ENCODE measurements around the gene CTRB2.

CTRB2 gene

DNA sequence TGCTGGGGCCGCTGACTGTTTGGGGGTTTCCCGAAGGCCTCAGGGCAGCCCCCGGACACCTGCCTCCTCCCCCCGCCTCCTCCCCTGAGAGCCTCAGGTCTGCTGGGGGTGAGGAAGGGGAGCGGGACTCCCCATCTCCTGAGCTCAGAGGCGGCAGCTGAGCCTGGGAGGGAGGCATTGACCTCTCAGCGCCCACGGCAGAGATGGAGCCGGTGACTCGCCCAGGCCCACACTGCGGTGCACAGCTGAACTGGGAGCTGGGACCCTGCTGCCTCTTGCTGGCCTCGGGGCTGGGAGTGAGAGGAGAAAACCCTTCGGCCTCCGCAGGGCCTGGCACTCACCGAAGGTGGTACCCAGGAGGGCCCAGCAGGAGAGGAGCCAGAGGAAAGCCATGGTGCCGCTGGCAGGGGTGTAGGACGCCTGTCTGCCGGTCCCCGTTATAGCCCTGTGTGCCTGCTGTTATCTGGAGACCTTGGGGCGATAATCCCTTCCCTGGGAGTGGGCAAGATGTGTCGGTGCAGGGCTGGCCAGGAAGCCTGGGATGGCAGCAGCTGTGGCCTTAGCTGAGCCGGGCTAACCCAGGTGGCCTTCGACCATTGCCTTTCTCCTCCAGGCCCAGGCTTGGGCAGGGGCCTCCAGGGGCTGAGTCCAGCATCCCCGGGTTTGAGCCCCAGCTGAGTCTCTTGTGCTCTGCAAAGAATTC is at the start of gene CTRB2:
TSS of gene CTRB2 (minus strand) at position 413 of the 703 bp plus-strand sequence. CDS start at position 393, 20 bp downstream.
- TF ChIP-seq, protein P1, sequence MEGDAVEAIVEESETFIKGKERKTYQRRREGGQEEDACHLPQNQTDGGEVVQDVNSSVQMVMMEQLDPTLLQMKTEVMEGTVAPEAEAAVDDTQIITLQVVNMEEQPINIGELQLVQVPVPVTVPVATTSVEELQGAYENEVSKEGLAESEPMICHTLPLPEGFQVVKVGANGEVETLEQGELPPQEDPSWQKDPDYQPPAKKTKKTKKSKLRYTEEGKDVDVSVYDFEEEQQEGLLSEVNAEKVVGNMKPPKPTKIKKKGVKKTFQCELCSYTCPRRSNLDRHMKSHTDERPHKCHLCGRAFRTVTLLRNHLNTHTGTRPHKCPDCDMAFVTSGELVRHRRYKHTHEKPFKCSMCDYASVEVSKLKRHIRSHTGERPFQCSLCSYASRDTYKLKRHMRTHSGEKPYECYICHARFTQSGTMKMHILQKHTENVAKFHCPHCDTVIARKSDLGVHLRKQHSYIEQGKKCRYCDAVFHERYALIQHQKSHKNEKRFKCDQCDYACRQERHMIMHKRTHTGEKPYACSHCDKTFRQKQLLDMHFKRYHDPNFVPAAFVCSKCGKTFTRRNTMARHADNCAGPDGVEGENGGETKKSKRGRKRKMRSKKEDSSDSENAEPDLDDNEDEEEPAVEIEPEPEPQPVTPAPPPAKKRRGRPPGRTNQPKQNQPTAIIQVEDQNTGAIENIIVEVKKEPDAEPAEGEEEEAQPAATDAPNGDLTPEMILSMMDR (IDR thresholded peaks at IDR 0.05) = no peak
- TF ChIP-seq ZFX (IDR thresholded peaks at IDR 0.05; ENCODE audit: borderline replicate concordance) = no peak

DNA sequence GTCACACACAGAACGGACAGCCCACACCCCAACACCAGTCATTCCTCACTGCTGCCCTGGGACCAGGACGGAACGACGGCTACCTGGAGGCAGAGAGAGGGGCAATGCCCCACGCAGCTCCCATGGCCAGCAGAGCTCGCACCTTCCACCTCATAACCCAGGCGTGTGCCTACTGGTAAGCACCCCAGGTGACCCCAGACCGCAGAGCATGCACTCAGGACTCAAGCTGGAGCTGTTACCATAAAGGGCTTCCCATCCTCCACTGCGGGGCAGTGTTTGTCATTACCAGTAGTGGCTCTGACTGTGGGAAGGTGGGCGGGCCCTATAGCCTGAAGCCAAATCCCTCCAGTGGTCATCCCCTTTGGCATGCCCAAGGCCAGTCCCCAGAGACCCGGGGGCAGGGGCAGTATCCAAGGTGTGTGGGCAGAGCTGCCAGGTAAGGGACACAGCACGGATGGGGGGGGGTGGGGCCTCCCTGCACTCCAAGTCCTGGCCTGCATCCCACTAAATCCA is 49.2 kb upstream of the CTRB2 start:
- no peak for TF ChIP-seq ZFX (IDR thresholded peaks at IDR 0.05; ENCODE audit: borderline replicate concordance)
- TF ChIP-seq, protein P1 (IDR thresholded peaks at IDR 0.05) = no peak
- no peak overlapping the region for H3K27ac ChIP-seq

More for the DNA sequence above, at the start of gene CTRB2:
- no peak within 1 kb of the TSS for H3K27ac ChIP-seq

DNA sequence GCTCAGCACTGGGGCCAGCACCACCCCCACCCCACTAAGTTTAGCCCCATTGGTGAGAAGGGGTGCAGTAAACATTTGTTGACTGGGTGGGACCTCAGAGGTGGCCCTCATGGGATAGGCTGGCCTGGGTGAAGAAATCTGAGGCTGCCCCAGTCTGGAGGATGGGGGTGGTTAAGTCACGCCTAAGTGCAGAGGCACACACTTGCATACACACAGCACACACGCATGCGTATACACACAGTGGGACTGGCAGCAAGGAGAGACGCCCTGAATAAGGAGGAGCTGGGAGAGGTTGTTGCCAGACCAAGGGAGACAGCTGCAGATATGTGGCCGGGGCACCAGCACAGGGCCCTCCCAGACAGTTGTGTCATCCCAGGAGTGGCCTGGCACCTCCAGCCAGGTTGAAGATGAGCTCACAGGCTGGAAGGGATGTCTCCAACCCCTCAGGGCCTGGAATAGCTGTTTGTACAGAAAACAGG is 47.4 kb upstream of the CTRB2 start:
- TF ChIP-seq, protein P1 (IDR thresholded peaks at IDR 0.05) = no peak
- TF ChIP-seq ZFX (IDR thresholded peaks at IDR 0.05; ENCODE audit: borderline replicate concordance) = no peak
- H3K27ac ChIP-seq = peak overlapping the region; percentile 75

DNA sequence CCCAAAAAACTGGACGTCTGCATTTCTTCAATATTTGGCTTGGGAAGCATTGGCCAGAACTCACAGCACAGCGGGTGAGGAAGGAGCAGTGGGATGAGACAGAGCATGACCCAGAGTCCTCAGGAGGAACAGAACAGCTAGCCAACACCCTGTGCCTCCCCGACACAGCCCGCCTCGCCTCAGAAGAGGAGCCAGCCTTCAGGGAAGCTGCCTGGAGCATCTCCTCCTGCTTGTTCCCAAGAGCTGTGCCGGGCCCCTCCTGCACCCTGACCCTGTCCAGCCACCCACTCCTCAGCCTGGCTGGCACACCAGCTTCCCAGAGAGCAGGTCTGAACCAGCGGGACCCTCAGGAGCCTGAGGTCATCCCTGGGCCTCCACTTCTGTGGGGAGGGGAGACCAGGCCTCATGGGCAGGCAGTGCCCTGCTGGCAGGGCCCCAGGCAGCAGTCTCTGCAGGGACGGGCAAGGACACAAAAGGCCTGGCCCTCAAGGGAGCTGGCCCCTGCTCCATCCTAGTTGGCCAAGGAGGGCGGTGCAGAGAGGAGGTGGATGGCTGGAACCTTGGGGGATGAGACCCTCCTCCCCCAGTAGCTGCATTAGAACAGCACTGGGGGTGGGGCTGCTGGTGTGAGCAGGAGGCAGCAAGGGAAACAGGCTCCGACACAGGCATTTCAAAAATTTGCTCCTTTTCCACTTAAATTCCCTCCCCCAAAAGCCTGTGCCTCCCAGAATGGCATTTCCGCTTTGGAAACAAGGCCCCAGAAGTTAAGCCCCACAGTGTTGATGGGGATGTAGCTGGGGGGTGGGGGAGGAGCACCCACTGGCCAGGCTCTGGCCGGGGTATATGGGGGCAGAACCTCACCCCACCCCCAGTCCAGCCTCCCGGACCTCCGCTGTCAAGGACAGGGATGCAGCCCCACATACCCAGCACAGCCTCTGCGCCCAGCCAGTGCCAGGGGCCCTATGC is 46.3 kb upstream of the CTRB2 start:
- H3K27ac ChIP-seq = peak overlapping the region; percentile 90
- no peak for TF ChIP-seq ZFX (IDR thresholded peaks at IDR 0.05; ENCODE audit: borderline replicate concordance)
- TF ChIP-seq, protein P1 (IDR thresholded peaks at IDR 0.05) = no peak

DNA sequence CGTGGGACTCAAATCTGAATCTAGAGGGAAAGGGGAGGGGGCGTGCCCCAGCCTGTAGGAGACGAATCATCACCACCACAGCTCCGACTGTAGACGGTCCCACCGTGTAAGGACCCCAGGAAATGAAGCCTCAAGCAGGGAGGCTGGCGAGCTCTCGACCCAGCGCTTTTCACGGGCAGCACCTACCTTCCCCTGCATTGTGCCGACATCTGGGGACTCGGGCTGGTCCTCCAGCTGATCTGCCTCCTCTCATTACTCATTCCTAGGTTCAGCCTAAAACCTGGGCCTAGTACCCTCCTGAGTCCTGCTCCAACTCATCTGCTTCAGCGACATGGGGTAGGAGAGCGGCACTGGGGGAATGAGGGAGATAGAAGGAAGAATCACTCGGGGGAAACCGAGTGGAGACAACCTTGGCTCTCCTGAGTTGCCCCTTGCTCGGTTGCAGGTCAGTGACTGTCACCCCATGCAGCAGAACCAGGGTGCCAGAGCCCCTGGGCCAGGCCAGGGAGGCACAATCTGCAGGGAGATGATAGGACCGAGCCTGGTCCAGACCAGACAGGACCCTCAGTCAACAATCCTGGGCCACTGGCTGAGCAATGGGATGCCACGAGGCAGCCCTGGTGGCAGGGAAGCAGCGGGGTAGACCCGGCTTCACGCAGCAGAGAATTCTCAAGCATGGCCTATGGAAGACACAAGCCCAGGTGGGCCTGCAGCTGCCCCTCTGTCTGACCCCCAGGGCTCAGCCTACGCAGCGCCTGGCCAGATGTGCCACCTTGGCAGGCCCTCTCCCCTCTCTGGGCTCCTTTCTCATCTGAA is 45.3 kb upstream of the CTRB2 start:
- TF ChIP-seq, protein P1 (IDR thresholded peaks at IDR 0.05) = no peak
- TF ChIP-seq ZFX (IDR thresholded peaks at IDR 0.05; ENCODE audit: borderline replicate concordance) = no peak
- peak overlapping the region; percentile 90 for H3K27ac ChIP-seq

DNA sequence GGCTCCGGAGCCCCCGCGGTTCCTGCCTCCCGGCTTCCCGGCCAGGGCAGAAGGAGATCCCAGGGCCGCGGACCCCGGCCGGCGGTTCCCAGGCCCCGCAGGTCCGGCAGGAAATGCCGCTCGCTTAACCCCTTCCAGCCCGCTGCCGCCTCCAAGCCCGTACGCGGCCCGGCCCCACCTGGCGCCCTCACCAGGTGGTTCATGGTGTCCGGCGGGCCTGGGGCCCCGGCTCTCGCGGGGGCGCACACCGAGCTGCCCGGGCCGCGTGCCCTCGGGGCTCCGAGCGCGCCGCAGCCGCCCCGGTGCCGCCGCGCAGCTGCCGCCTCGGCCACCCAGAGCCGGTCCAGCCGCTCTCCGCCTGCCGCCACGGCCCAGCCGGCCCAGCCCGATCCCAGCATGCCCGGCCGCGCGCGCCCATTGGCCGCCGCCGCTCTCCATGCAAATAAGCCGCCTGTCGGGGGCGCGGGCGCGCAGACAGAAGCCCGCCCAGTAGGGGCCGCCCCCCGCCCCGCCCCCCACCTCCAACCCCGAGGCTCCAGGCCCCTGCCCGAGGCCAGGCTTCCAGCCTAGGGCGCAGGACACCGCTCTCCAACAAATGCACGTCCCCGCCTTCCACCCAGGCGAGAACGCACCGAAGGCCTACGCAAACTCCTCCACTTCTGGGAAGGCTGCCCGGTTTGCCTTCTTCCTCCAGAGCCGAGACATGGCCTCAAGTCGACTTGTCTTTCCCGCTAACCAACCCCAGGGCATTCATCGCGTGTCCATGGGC is 44.5 kb upstream of the CTRB2 start, which contains the start of gene BCAR1:
TSS of gene BCAR1 (minus strand) at position 345 of the 769 bp plus-strand sequence. CDS start at position 203, 142 bp downstream.
- H3K27ac ChIP-seq = peak within 1 kb of the TSS; percentile 90
- TF ChIP-seq, protein P1 (IDR thresholded peaks at IDR 0.05) = 0 out of 2 replicates have a peak, but pooled peaks have one; percentile 13
- TF ChIP-seq ZFX (IDR thresholded peaks at IDR 0.05; ENCODE audit: borderline replicate concordance) = no peak
